Upper lobe of right lung (tissue), 1 donor: ENCODE measurements around the gene ASXL2. TPM values are rescaled to one million over a fixed set of nuclear protein-coding genes. Genes with fewer than 3 reads are reported as not detected.

Experiments used
- ATAC-seq: fragments of 200-7000 bp; cut with Tn5 transposase; one replicate; pipeline ENCODE4 v1.9.1; 2020; ENCODE audit warnings: mild to moderate bottlenecking, moderate library complexity
- DNase-seq: peaks from one replicate; pipeline ENCODE4 v3.0.0-alpha.2; 2020
- H3K27ac ChIP-seq: fragments of 200-600 bp; one replicate; pipeline ENCODE4 v1.8.0; 2022
- H3K27me3 ChIP-seq: fragments of 200-600 bp; one replicate; pipeline ENCODE4 v1.8.0; 2022; ENCODE audit warnings: mild to moderate bottlenecking
- H3K36me3 ChIP-seq: fragments of 200-600 bp; one replicate; pipeline ENCODE4 v1.8.0; 2022
- H3K4me1 ChIP-seq: fragments of 200-600 bp; one replicate; pipeline ENCODE4 v1.8.0; 2022
- H3K4me3 ChIP-seq: fragments of 200-600 bp; one replicate; pipeline ENCODE4 v1.8.0; 2022; ENCODE audit warnings: mild to moderate bottlenecking
- H3K9me3 ChIP-seq: fragments of 200-600 bp; one replicate; pipeline ENCODE4 v1.8.0; 2022
- CTCF ChIP-seq: fragments of 200-600 bp; IDR thresholded peaks from one replicate; pipeline ENCODE4 v1.8.0; 2022; ENCODE audit warnings: antibody characterized with exemption
- intact Hi-C: fragments of 100-400 bp; cut with DNase I; formaldehyde crosslinking; loops from one replicate; pipeline ENCODE4 v1.11.0; 2022
- total RNA-seq: library from RNA; stranded (reverse); fragmentation: NEBNext Ultra II Directional; extraction: Animal tissue kit (Norgen Biotek cat#: 25700); gene quantifications from one replicate; pipeline ENCODE4 v1.2.1, GENCODE V29; 2021
- donor health status: DM: no; HTN: yes; CAD: no; lungs with severe emphysema.

Gene ASXL2
- total RNA-seq, 1 donor from 2014 or later: 34.3 TPM

DNA sequence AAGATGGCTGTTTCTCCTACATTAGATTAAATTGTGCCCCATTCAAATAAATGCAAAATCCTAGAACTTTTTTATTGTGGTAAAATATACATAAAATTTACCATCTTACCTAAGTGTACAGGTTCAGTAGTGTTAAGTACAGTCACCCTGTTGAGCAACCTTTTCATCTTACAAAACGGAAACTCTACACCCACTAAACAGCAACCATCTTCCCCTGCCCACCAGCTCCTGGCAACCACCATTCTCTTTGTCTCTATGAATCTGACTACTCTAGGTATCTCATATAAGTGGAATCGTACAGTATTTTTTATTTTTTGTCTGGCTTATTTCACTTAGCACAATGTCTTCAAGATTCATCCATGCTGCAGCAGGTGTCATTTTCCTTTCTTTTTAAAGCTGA lies 53.0 kb downstream of the ASXL2 start:
- DNase-seq (no peak), ATAC-seq (no peak)
- Histone ChIP-seq H3K36me3 (no peaks in the 10 kb centered on the region), H3K27ac (no peak overlapping the region), H3K9me3 (no peaks in the 10 kb centered on the region), H3K4me1 (peaks cover 12% of the 10 kb centered on the region), H3K27me3 (no peaks in the 10 kb centered on the region), H3K4me3 (no peak overlapping the region)
- no peak for TF ChIP-seq CTCF
- intact Hi-C loops: no loop called here

DNA sequence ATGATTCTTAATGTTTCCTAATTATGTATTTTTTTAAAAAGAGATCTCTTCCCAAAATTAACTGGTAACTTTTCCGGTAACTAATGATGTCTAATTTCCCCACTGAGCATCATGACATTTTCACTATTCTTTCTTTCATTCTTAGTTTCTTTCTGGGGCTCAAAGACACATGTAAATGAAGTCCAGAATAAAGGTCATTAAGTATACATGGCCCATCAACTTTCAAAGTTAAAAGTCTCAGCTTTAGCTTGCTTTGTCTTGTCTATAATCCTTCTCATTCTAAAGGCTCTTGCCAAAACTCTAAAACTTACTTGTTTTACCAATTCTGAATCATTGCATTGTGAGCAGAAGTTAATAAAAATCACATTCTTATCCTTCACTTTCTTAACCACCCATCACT lies 53.6 kb downstream of the ASXL2 start:
- ATAC-seq (no peak), DNase-seq (no peak)
- intact Hi-C loops: no loop called here
- TF ChIP-seq CTCF: no peak
- Histone ChIP-seq H3K4me3 (no peak overlapping the region), H3K9me3 (no peaks in the 10 kb centered on the region), H3K36me3 (no peaks in the 10 kb centered on the region), H3K4me1 (peaks cover 10% of the 10 kb centered on the region), H3K27ac (no peak overlapping the region), H3K27me3 (no peaks in the 10 kb centered on the region)

DNA sequence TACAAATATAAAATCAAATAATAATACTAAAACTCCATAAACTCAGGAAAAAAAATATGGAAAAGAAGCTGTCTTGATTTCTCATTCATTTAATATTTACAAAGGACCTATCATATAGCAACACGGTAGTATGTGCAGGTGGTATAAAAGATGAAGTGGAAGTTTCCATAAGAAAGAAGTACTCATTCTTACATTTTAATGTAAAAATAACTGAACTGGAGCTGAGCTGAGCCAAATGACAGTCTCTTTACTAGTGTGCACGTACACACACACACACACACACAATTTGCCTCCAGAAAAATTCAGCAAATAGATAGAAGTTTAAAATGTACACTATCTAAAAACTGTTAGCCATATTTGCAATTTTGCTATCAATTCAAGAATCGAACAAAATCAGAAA lies 54.1 kb downstream of the ASXL2 start:
- ATAC-seq (no peak), DNase-seq (no peak)
- H3K4me3 ChIP-seq: no peak overlapping the region
- no peaks in the 10 kb centered on the region for H3K9me3 ChIP-seq
- H3K27ac ChIP-seq: no peak overlapping the region
- H3K27me3 ChIP-seq: no peaks in the 10 kb centered on the region
- peaks cover 5% of the 10 kb centered on the region for H3K4me1 ChIP-seq
- intact Hi-C loops: no loop called here
- no peaks in the 10 kb centered on the region for H3K36me3 ChIP-seq
- TF ChIP-seq CTCF: no peak

- H3K4me3 ChIP-seq: peak overlapping the region; percentile 22
- ATAC-seq: peak; percentile 72
These were observed 55.8 kb downstream of the ASXL2 start for GRCh38 chr2:25822190-25823117.

GRCh38 chr2:25821225-25822056 lies 56.8 kb downstream of the ASXL2 start:
- no peak for TF ChIP-seq CTCF
- Histone ChIP-seq H3K4me3 (peak overlapping the region; percentile 22), H3K36me3 (no peaks in the 10 kb centered on the region), H3K27me3 (no peaks in the 10 kb centered on the region), H3K27ac (no peak overlapping the region), H3K4me1 (no peaks in the 10 kb centered on the region), H3K9me3 (no peaks in the 10 kb centered on the region)
- ATAC-seq (no peak), DNase-seq (no peak)
- intact Hi-C loops: no loop called here

More at GRCh38 chr2:25822190-25823117, 55.8 kb downstream of the ASXL2 start:
- H3K27ac ChIP-seq: no peak overlapping the region
- H3K4me1 ChIP-seq: no peaks in the 10 kb centered on the region
- no peak for TF ChIP-seq CTCF
- no peaks in the 10 kb centered on the region for H3K9me3 ChIP-seq
- DNase-seq: peak; percentile 71
- intact Hi-C loops: no loop called here
- H3K36me3 ChIP-seq: no peaks in the 10 kb centered on the region
- H3K27me3 ChIP-seq: no peaks in the 10 kb centered on the region
